ENCODE data around the gene NPSR1. TPM values are rescaled to one million over a fixed set of nuclear protein-coding genes. Genes with fewer than 3 reads are reported as not detected.

The NPSR1 gene
- total RNA-seq, 1 donor, result not detected

- Histone ChIP-seq H3K4me1 (ENCODE audit: insufficient read depth, low read length) (no peaks in the 10 kb centered on the region), H3K9me3 (ENCODE audit: low read depth, low read length) (no peaks in the 10 kb centered on the region), H3K27me3 (ENCODE audit: insufficient read depth, low read length) (no peaks in the 10 kb centered on the region), H3K4me3 (ENCODE audit: low read length) (no peak overlapping the region)
Measured at GRCh38 chr7:34739651-34740300, 81.8 kb downstream of the NPSR1 start.

- Histone ChIP-seq H3K4me3 (ENCODE audit: low read length) (no peak overlapping the region), H3K9me3 (ENCODE audit: low read depth, low read length) (no peaks in the 10 kb centered on the region), H3K27me3 (ENCODE audit: insufficient read depth, low read length) (no peaks in the 10 kb centered on the region), H3K4me1 (ENCODE audit: insufficient read depth, low read length) (no peaks in the 10 kb centered on the region)
Measured at GRCh38 chr7:34740840-34741239, 82.8 kb downstream of the NPSR1 start.

- no peaks in the 10 kb centered on the region for H3K4me1 ChIP-seq (ENCODE audit: insufficient read depth, low read length)
- H3K4me3 ChIP-seq (ENCODE audit: low read length), result no peak overlapping the region
- H3K27me3 ChIP-seq (ENCODE audit: insufficient read depth, low read length), result no peaks in the 10 kb centered on the region
- H3K9me3 ChIP-seq (ENCODE audit: low read depth, low read length), result no peaks in the 10 kb centered on the region
Measured at GRCh38 chr7:34747176-34747781, 89.3 kb downstream of the NPSR1 start.

DNA sequence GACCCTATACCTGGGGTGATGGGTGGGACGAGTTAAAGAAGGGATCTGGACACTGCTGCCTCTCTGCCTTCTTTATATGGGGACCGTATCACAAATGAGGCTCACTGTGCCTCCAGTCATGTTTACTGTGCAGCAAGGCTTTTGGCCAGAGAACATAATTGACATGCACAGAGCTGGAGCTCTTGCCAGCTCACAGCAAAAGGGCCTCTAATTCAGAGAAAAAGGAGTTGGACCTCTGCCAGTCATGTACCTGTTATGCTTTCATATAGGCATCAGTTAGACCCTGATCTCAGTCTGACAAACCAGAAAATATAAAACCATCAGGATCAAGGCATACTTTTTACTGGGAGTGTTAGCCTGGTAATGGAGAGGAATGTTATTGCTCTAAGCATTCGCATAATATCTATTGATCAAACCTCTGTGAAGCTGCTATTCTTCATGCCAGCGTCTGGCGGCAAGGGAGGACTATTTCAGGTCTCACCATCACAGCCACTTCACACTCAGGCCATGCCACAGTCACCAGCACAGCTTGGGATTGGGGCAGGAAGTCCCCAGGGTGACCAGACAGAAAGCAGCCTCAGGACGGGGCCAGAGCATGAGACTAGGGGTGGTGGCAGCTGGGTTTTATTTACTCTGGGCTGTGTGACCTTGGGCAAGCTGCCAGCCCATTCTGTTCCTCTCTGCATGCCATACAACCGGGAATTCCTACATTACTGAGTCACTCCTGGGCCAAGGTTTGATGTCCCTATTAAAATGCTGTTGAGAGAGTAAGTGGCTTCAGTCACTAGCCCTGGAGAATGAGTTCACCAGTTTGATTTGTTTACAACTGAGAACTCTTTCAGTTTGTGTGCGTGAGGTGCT is 90.1 kb downstream of the NPSR1 start:
- Histone ChIP-seq H3K4me1 (ENCODE audit: insufficient read depth, low read length) (no peaks in the 10 kb centered on the region), H3K27me3 (ENCODE audit: insufficient read depth, low read length) (no peaks in the 10 kb centered on the region), H3K9me3 (ENCODE audit: low read depth, low read length) (no peaks in the 10 kb centered on the region), H3K4me3 (ENCODE audit: low read length) (no peak overlapping the region)

DNA sequence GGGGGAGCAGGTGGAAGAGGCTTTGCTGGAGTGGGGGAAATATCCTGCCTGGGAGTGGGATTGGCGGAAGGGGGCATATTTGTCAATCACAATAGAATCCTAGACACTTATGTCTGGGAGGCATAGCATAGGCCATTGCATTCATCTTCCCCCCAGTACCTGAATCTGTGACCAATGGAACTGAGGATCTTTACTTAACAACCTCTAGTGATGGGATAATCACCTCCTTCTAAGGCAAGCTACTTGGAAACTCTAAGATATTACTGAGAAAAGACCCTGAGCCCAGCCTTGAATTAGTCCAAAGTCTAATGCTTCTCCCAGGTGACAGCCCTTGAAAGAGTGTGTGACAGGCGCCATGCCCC is 90.7 kb downstream of the NPSR1 start:
- H3K9me3 ChIP-seq (ENCODE audit: low read depth, low read length), result no peaks in the 10 kb centered on the region
- no peaks in the 10 kb centered on the region for H3K4me1 ChIP-seq (ENCODE audit: insufficient read depth, low read length)
- no peaks in the 10 kb centered on the region for H3K27me3 ChIP-seq (ENCODE audit: insufficient read depth, low read length)

GRCh38 chr7:34749446-34749845 is 91.4 kb downstream of the NPSR1 start:
- no peaks in the 10 kb centered on the region for H3K27me3 ChIP-seq (ENCODE audit: insufficient read depth, low read length)
- H3K4me3 ChIP-seq (ENCODE audit: low read length), result no peak overlapping the region
- no peaks in the 10 kb centered on the region for H3K4me1 ChIP-seq (ENCODE audit: insufficient read depth, low read length)
- no peaks in the 10 kb centered on the region for H3K9me3 ChIP-seq (ENCODE audit: low read depth, low read length)

More for the DNA sequence above, 90.7 kb downstream of the NPSR1 start:
- H3K4me3 ChIP-seq (ENCODE audit: low read length), result no peak overlapping the region

- H3K4me3 ChIP-seq (ENCODE audit: low read length), result no peak overlapping the region
- no peaks in the 10 kb centered on the region for H3K4me1 ChIP-seq (ENCODE audit: insufficient read depth, low read length)
- H3K27me3 ChIP-seq (ENCODE audit: insufficient read depth, low read length), result no peaks in the 10 kb centered on the region
- H3K9me3 ChIP-seq (ENCODE audit: low read depth, low read length), result no peaks in the 10 kb centered on the region
Measured at GRCh38 chr7:34750209-34750608, 92.2 kb downstream of the NPSR1 start.

GRCh38 chr7:34750636-34751035 is 92.6 kb downstream of the NPSR1 start:
- H3K4me1 ChIP-seq (ENCODE audit: insufficient read depth, low read length), result no peaks in the 10 kb centered on the region
- H3K27me3 ChIP-seq (ENCODE audit: insufficient read depth, low read length), result no peaks in the 10 kb centered on the region
- no peaks in the 10 kb centered on the region for H3K9me3 ChIP-seq (ENCODE audit: low read depth, low read length)

GRCh38 chr7:34751725-34752643 is 94.0 kb downstream of the NPSR1 start:
- Histone ChIP-seq H3K4me3 (ENCODE audit: low read length) (no peak overlapping the region), H3K4me1 (ENCODE audit: insufficient read depth, low read length) (no peaks in the 10 kb centered on the region), H3K9me3 (ENCODE audit: low read depth, low read length) (no peaks in the 10 kb centered on the region)

More at GRCh38 chr7:34750636-34751035, 92.6 kb downstream of the NPSR1 start:
- H3K4me3 ChIP-seq (ENCODE audit: low read length), result no peak overlapping the region

DNA sequence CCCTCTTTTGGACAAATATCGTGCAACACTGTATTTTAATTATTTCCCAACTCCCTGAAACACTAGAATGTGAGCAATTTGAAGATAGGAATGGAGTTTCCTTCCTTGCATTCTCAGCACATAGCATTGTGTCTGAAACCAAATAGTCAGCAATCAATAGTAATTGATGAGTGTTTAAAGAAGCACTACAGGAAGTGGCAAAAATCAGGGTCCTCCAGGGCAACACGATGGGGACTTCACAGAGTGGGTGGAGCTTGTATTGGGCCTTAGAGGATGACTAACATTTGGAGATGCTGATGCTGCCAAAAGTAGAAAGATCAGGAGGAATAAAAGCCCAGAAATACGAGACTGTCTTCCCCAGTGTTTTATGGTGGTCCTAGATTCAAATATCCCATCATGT is 94.9 kb downstream of the NPSR1 start:
- Histone ChIP-seq H3K27me3 (ENCODE audit: insufficient read depth, low read length) (no peaks in the 10 kb centered on the region), H3K9me3 (ENCODE audit: low read depth, low read length) (no peaks in the 10 kb centered on the region), H3K4me1 (ENCODE audit: insufficient read depth, low read length) (no peaks in the 10 kb centered on the region), H3K4me3 (ENCODE audit: low read length) (no peak overlapping the region)

More at GRCh38 chr7:34751725-34752643, 94.0 kb downstream of the NPSR1 start:
- no peaks in the 10 kb centered on the region for H3K27me3 ChIP-seq (ENCODE audit: insufficient read depth, low read length)

DNA sequence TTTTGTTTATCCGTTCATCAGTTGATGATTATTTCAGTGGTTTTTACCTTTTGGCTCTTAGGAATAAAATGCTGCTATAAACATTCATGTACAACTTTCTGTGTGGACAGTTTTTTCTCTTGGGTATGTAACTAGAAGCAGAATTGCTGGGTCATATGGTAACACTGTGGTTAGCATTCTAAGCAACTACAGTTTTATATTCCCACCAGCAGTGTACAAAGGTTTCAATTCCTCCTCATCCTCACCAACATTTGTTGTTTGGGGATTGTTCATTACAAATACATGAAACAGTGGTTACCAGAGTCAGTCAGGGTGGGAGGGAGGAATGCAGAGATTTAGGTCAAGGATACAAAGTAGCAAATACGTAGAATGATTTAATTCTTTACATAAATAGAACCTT is 97.0 kb downstream of the NPSR1 start:
- H3K9me3 ChIP-seq (ENCODE audit: low read depth, low read length), result no peaks in the 10 kb centered on the region
- no peak overlapping the region for H3K4me3 ChIP-seq (ENCODE audit: low read length)
- H3K27me3 ChIP-seq (ENCODE audit: insufficient read depth, low read length), result no peaks in the 10 kb centered on the region
- H3K4me1 ChIP-seq (ENCODE audit: insufficient read depth, low read length), result no peaks in the 10 kb centered on the region

DNA sequence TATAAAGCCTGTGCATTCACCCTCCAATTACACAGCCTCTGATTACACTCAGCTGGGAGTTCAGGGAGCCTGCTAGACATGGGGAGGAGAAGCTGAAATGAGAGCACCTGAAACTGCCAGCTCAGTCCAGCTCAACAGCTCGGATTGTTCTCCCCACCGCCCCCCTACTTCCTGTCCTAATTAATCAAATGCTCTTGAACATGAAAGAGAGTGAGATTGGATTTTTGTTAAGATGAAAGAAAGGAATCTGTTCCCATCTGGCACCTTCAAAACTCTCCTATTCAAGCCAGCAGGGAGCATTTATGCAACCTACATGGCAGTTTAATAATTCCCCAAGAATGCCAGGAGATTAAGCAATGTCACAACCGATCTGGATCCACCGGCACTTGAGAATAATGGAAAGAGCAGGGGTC is 98.0 kb downstream of the NPSR1 start:
- H3K4me1 ChIP-seq (ENCODE audit: insufficient read depth, low read length), result no peaks in the 10 kb centered on the region
- H3K27me3 ChIP-seq (ENCODE audit: insufficient read depth, low read length), result no peaks in the 10 kb centered on the region
- no peaks in the 10 kb centered on the region for H3K9me3 ChIP-seq (ENCODE audit: low read depth, low read length)
- no peak overlapping the region for H3K4me3 ChIP-seq (ENCODE audit: low read length)

- no peaks in the 10 kb centered on the region for H3K27me3 ChIP-seq (ENCODE audit: insufficient read depth, low read length)
- H3K4me3 ChIP-seq (ENCODE audit: low read length), result no peak overlapping the region
- no peaks in the 10 kb centered on the region for H3K4me1 ChIP-seq (ENCODE audit: insufficient read depth, low read length)
- H3K9me3 ChIP-seq (ENCODE audit: low read depth, low read length), result no peaks in the 10 kb centered on the region
Measured at GRCh38 chr7:34756691-34757090, 98.7 kb downstream of the NPSR1 start.

GRCh38 chr7:34757570-34758110 is 99.6 kb downstream of the NPSR1 start:
- no peaks in the 10 kb centered on the region for H3K4me1 ChIP-seq (ENCODE audit: insufficient read depth, low read length)
- no peaks in the 10 kb centered on the region for H3K9me3 ChIP-seq (ENCODE audit: low read depth, low read length)
- H3K27me3 ChIP-seq (ENCODE audit: insufficient read depth, low read length), result no peaks in the 10 kb centered on the region
- H3K4me3 ChIP-seq (ENCODE audit: low read length), result no peak overlapping the region
